Measurements from ENCODE around the gene LSMEM2. TPM values are rescaled to one million over a fixed set of nuclear protein-coding genes. Genes with fewer than 3 reads are reported as not detected.
A peak's percentile ranks its signal among the peaks of the same experiment; 100 is the strongest.

LSMEM2 gene
- total and polyA plus RNA-seq, 7 experiments from 2014 or later = 0.15 TPM; not detected in 6

DNA sequence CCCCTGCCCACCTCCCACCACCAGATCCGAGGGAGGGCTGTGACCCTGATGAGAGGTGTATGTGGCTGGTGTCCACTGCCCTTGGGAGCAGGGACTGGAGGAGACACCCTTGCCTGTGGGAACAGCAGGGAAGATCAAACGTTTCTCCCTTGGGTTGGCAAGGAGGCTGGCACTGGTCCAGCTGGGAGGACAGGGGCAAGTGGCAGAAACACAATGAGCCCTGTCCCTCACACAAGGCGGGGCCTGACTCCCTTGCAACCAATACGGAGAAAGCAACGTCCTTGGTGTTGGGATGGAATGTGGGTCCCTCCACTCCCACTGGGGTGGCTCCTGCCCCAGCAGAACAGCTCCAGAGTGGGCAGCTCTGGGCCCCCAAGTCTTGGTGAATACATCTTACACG is 38.4 kb downstream of the LSMEM2 start:
- Mint-ChIP-seq H3K27ac (peak overlapping the region in 1 of 9 donors; percentile 81), H3K36me3 (peaks cover 0 to 6% (median 0%) of the 10 kb centered on the region in 5 donors), H3K27me3 (no peaks in the 10 kb centered on the region), H3K9me3 (no peaks in the 10 kb centered on the region), H3K4me1 (peaks cover 19 to 37% (median 32%) of the 10 kb centered on the region in 7 donors), H3K4me3 (no peak overlapping the region)
- DNase-seq = no peak
- ChIA-PET POLR2A (interaction anchor here (0.9 kb wide), 2 partner anchors 15 to 18 kb away, joined by 3 read pairs; partner anchors contain the start of genes HYAL3 and NAA80), CTCF (no interaction called here)
- no peak for ATAC-seq
- no peaks in the 10 kb centered on the region for H3K9me3 ChIP-seq (ENCODE audit: control insufficient read depth in 2 of 3, low read length in 3 of 3)
- H3K4me1 ChIP-seq (ENCODE audit: control insufficient read depth in 2 of 2, insufficient read depth in 2 of 2, low read length in 2 of 2) = peaks cover 14 to 28% of the 10 kb centered on the region in 2 donors
- H3K36me3 ChIP-seq (ENCODE audit: control insufficient read depth in 2 of 3, insufficient read depth in 3 of 3, low read length in 3 of 3) = no peaks in the 10 kb centered on the region
- no peaks in the 10 kb centered on the region for H3K27me3 ChIP-seq (ENCODE audit: control insufficient read depth in 2 of 2, insufficient read depth in 2 of 2, low read length in 2 of 2)
- no peak overlapping the region for H3K4me3 ChIP-seq (ENCODE audit: low read length)
- intact Hi-C loops (cut with micrococcal nuclease) = no loop called here
- no peak overlapping the region for H3K27ac ChIP-seq (ENCODE audit: low read depth, low read length)

DNA sequence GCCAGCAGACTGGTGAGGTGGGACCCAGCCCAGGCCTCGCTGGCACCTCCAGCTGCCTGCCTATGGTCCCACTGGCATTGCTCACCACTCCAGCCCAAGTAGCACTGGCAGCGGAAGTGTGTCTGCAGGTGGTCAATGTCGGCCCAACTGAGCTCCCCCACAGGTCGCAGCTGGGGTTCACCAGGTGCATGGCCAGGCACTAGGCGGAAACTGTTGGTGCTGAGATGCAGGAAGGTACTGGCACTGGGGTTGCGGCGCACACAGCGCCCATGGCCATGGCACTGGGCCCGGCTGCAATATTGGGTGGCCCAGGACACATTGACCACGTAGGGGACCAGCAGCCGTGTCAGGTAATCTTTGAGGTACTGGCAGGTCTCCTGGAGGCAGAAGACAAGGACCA is 39.3 kb downstream of the LSMEM2 start:
- Mint-ChIP-seq H3K4me1 (peaks cover 19 to 40% (median 32%) of the 10 kb centered on the region in 7 donors), H3K9me3 (no peaks in the 10 kb centered on the region), H3K27ac (no peak overlapping the region), H3K36me3 (peaks cover 0 to 6% (median 0%) of the 10 kb centered on the region in 5 donors), H3K4me3 (peak overlapping the region in 1 of 10 donors; percentile 21), H3K27me3 (no peaks in the 10 kb centered on the region)
- peaks cover 14 to 28% of the 10 kb centered on the region in 2 donors for H3K4me1 ChIP-seq (ENCODE audit: control insufficient read depth in 2 of 2, insufficient read depth in 2 of 2, low read length in 2 of 2)
- no peaks in the 10 kb centered on the region for H3K27me3 ChIP-seq (ENCODE audit: control insufficient read depth in 2 of 2, insufficient read depth in 2 of 2, low read length in 2 of 2)
- CTCF ChIA-PET = interaction anchor here (1.3 kb wide), 1 partner anchor 90 kb away, joined by 3 read pairs; no protein-coding TSS in a partner anchor
- POLR2A ChIA-PET = interaction anchor here (0.8 to 34.0 kb wide), 4 partner anchors 14 to 38 kb away, joined by 3 to 656 read pairs (median 4); partner anchors contain the start of genes CYB561D2, HYAL3, NAA80 and NPRL2
- DNase-seq (no peak), ATAC-seq (no peak)
- H3K9me3 ChIP-seq (ENCODE audit: control insufficient read depth in 2 of 3, low read length in 3 of 3) = no peaks in the 10 kb centered on the region
- H3K4me3 ChIP-seq (ENCODE audit: low read length) = no peak overlapping the region
- H3K36me3 ChIP-seq (ENCODE audit: control insufficient read depth in 2 of 3, insufficient read depth in 3 of 3, low read length in 3 of 3) = no peaks in the 10 kb centered on the region
- intact Hi-C loops (cut with micrococcal nuclease) = no loop called here
- no peak overlapping the region for H3K27ac ChIP-seq (ENCODE audit: low read depth, low read length)

DNA sequence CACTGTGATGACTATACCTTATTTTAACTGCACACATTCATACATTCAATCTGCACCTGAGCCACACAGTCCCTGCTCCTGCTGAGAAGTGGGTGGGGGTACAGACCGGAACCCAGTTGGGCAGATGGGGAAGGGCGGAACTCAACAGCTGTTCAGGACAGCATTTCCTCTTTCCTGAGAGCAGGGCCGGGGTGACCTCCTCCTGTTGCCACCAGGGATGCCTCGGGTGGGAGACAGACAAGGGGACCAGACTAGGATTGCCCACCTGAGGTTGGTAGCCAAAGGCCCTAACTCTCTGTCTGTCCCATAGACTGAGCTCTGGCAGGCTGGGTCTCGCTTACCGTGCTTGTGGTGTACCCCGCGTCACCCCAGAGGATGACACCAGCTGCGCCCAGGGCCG is 39.7 kb downstream of the LSMEM2 start:
- DNase-seq = no peak
- H3K4me1 Mint-ChIP-seq = peaks cover 19 to 42% (median 33%) of the 10 kb centered on the region in 7 donors
- POLR2A ChIA-PET = interaction anchor here (0.8 to 34.0 kb wide), 4 partner anchors 18 to 38 kb away, joined by 3 to 656 read pairs (median 4); partner anchors contain the start of genes CYB561D2, HYAL3, NAA80 and NPRL2

DNA sequence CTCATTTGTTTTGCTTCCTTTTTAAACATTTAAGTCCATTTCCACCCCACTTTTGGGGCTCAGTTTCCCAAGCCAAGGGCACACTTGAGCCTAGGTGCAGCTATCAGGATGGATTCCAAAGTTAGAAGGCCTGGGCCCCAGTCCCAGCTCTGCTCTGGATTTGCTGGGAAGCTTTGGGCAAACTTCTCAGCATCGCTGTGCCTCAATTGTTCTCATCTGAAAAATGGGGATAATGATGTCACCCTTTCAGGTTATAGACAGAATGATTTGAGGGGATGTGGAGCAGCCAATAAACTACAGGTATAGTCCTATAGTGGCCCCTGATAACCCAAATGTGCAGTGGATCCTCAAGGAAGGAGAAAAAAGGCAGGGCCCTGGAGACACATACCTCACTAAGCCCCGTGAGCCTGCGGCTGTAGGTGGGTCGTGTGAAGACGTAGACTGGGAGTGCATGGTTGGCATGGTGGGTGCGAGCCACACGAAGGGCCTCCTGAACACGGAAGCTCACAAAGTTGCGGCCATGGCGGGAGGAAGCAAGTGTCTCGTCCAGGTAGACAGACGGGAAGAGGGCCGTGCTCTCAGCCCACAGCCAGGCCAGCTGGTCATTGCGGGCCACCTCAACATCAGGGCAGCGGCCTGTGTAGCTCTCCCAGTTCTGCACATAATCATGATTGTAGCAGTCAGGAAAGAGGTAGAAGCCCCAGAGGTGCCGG is 40.5 kb downstream of the LSMEM2 start:
- Histone ChIP-seq H3K4me1 (ENCODE audit: control insufficient read depth in 2 of 2, insufficient read depth in 2 of 2, low read length in 2 of 2) (peaks cover 14 to 28% of the 10 kb centered on the region in 2 donors), H3K9me3 (ENCODE audit: control insufficient read depth in 2 of 3, low read length in 3 of 3) (no peaks in the 10 kb centered on the region), H3K27me3 (ENCODE audit: control insufficient read depth in 2 of 2, insufficient read depth in 2 of 2, low read length in 2 of 2) (no peaks in the 10 kb centered on the region), H3K4me3 (ENCODE audit: low read length) (no peak overlapping the region), H3K36me3 (ENCODE audit: control insufficient read depth in 2 of 3, insufficient read depth in 3 of 3, low read length in 3 of 3) (no peaks in the 10 kb centered on the region), H3K27ac (ENCODE audit: low read depth, low read length) (no peak overlapping the region)
- ChIA-PET POLR2A (interaction anchor here (0.9 to 34.0 kb wide), 4 partner anchors 19 to 37 kb away, joined by 3 to 656 read pairs (median 8); partner anchors contain the start of genes CYB561D2, HYAL3, IFRD2 and NAA80), CTCF (interaction anchor here (0.6 to 1.3 kb wide), 5 partner anchors 18 to 1028 kb away, joined by 3 to 5 read pairs (median 3); partner anchors contain the start of genes HYAL3 and NAA80)
- DNase-seq = no peak
- peaks cover 20 to 42% (median 31%) of the 10 kb centered on the region in 7 donors for H3K4me1 Mint-ChIP-seq
- H3K27me3 Mint-ChIP-seq = no peaks in the 10 kb centered on the region
- H3K4me3 Mint-ChIP-seq = peak overlapping the region; percentile 35 to 95 (median 88)
- H3K27ac Mint-ChIP-seq = peak overlapping the region in 2 of 9 donors; percentile 30 to 36
- H3K9me3 Mint-ChIP-seq = no peaks in the 10 kb centered on the region
- intact Hi-C loops (cut with micrococcal nuclease) = no loop called here
- no peak for ATAC-seq
- peaks cover 0 to 6% (median 0%) of the 10 kb centered on the region in 5 donors for H3K36me3 Mint-ChIP-seq

More for the DNA sequence above, 39.7 kb downstream of the LSMEM2 start:
- peak overlapping the region in 3 of 10 donors; percentile 21 to 44 (median 25) for H3K4me3 Mint-ChIP-seq
- no peaks in the 10 kb centered on the region for H3K9me3 Mint-ChIP-seq
- no peak for ATAC-seq
- H3K36me3 Mint-ChIP-seq = peaks cover 0 to 6% (median 0%) of the 10 kb centered on the region in 5 donors
- H3K27ac Mint-ChIP-seq = no peak overlapping the region
- H3K9me3 ChIP-seq (ENCODE audit: control insufficient read depth in 2 of 3, low read length in 3 of 3) = no peaks in the 10 kb centered on the region
- CTCF ChIA-PET = interaction anchor here (0.8 to 1.3 kb wide), 3 partner anchors 18 to 260 kb away, joined by 3 to 4 read pairs (median 3); no protein-coding TSS in a partner anchor
- H3K27me3 ChIP-seq (ENCODE audit: control insufficient read depth in 2 of 2, insufficient read depth in 2 of 2, low read length in 2 of 2) = no peaks in the 10 kb centered on the region
- no peaks in the 10 kb centered on the region for H3K36me3 ChIP-seq (ENCODE audit: control insufficient read depth in 2 of 3, insufficient read depth in 3 of 3, low read length in 3 of 3)
- intact Hi-C loops (cut with micrococcal nuclease) = no loop called here
- H3K27ac ChIP-seq (ENCODE audit: low read depth, low read length) = no peak overlapping the region
- peaks cover 14 to 28% of the 10 kb centered on the region in 2 donors for H3K4me1 ChIP-seq (ENCODE audit: control insufficient read depth in 2 of 2, insufficient read depth in 2 of 2, low read length in 2 of 2)
- H3K4me3 ChIP-seq (ENCODE audit: low read length) = no peak overlapping the region
- H3K27me3 Mint-ChIP-seq = no peaks in the 10 kb centered on the region

DNA sequence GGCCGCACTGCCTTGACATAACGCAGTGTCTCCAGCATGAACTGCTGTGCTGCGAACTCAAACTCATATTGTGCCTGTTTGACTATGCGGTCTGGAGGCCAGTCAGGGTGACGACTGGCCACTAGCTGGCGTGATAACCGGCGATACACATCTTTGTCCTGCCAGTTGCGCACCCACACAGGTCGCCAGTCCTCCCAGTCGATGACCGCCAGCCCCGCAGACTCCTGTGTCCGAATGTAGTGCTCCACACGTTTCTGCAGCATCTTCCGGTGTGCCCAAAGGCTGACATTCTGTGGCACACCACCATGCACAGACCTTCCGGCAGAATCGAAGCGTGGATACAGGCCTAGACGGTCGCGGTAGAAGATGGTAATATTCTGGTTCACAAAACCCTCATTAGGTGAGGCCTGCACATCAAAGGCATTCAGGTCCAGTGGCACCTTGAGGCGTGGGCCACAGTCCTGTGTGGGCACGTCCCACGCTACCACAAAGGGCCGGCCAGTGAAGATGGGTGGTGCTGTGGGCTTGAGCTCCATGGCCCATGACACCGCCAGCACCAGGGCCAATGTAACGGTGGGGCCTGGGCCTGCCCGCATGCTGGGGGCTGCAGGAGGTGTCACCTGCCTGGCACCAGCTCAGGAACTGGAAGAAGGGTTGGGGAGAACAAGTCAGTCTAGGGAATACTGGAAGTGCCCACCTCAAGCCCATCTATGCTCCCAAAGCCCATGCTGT is 41.2 kb downstream of the LSMEM2 start:
- Mint-ChIP-seq H3K4me3 (peak overlapping the region; percentile 84 to 96 (median 92)), H3K36me3 (peaks cover 0 to 10% (median 0%) of the 10 kb centered on the region in 5 donors), H3K27ac (peak overlapping the region in 5 of 9 donors; percentile 4 to 91 (median 41)), H3K9me3 (no peaks in the 10 kb centered on the region), H3K4me1 (peaks cover 26 to 48% (median 39%) of the 10 kb centered on the region in 7 donors), H3K27me3 (no peaks in the 10 kb centered on the region)
- ChIA-PET CTCF (interaction anchor here (1.0 to 1.1 kb wide), 3 partner anchors 16 to 32 kb away, joined by 3 to 5 read pairs (median 3); partner anchors contain the start of genes HYAL3 and NAA80), POLR2A (interaction anchor here (0.9 to 34.0 kb wide), 6 partner anchors 17 to 36 kb away, joined by 3 to 656 read pairs (median 8); partner anchors contain the start of genes CYB561D2, HYAL3, IFRD2 and NAA80)
- peak overlapping the region; percentile 97 for H3K4me3 ChIP-seq (ENCODE audit: low read length)
- no peaks in the 10 kb centered on the region for H3K9me3 ChIP-seq (ENCODE audit: control insufficient read depth in 2 of 3, low read length in 3 of 3)
- intact Hi-C loops (cut with micrococcal nuclease) = loop anchor here (2.0 kb wide), 2 partner anchors 17 to 93 kb away; no protein-coding TSS in a partner anchor
- DNase-seq = no peak
- no peak for ATAC-seq
- peak overlapping the region; percentile 95 for H3K27ac ChIP-seq (ENCODE audit: low read depth, low read length)
- H3K36me3 ChIP-seq (ENCODE audit: control insufficient read depth in 2 of 3, insufficient read depth in 3 of 3, low read length in 3 of 3) = peaks cover 0 to 1% (median 0%) of the 10 kb centered on the region in 3 experiments
- H3K27me3 ChIP-seq (ENCODE audit: control insufficient read depth in 2 of 2, insufficient read depth in 2 of 2, low read length in 2 of 2) = no peaks in the 10 kb centered on the region
- H3K4me1 ChIP-seq (ENCODE audit: control insufficient read depth in 2 of 2, insufficient read depth in 2 of 2, low read length in 2 of 2) = peaks cover 14 to 28% of the 10 kb centered on the region in 2 donors
